Measurements from ENCODE around the gene ADAM22. TPM values are rescaled to one million over a fixed set of nuclear protein-coding genes. Genes with fewer than 3 reads are reported as not detected.
A peak's percentile ranks its signal among the peaks of the same experiment; 100 is the strongest.

ADAM22 gene
- total and polyA plus RNA-seq, 3 donors from 2014 or later, result 2.9 to 4.4 (median 4.4) TPM

- intact Hi-C loops (cut with DNase I; ENCODE audit: low total_unique reads), result no loop called here
- H3K4me3 ChIP-seq, result peak overlapping the region; percentile 76 to 86
- WGBS, 2 donors, result 1 to 2% methylated on average over 27 of the region's 27 CpGs
- H3K27me3 ChIP-seq, result no peaks in the 10 kb centered on the region
- H3K9me3 ChIP-seq, result no peaks in the 10 kb centered on the region
- H3K36me3 ChIP-seq (ENCODE audit: low read depth, missing control alignments), result no peaks in the 10 kb centered on the region
- DNase-seq, result peak; percentile 75
- peak overlapping the region in 1 of 2 donors; percentile 34 for H3K27ac ChIP-seq
- no peak for TF ChIP-seq POLR2A (IDR thresholded peaks at IDR 0.05)
- no peak for TF ChIP-seq CTCF (IDR thresholded peaks at IDR 0.05)
- peaks cover 4% of the 10 kb centered on the region for H3K4me1 ChIP-seq
Observed at GRCh38 chr7:88218836-88219605, 285.0 kb downstream of the ADAM22 start.

GRCh38 chr7:88219781-88220747, 286.0 kb downstream of the ADAM22 start, which contains the start of gene SRI:
TSS of gene SRI (minus strand) at chr7:88220038. CDS start at chr7:88220026, 12 bp downstream.
- TF ChIP-seq CTCF (IDR thresholded peaks at IDR 0.05) (peak; percentile 72 to 88 (median 83)), POLR2A (IDR thresholded peaks at IDR 0.05) (no peak)

GRCh38 chr7:88223265-88223664, 289.2 kb downstream of the ADAM22 start:
- Histone ChIP-seq H3K4me3 (no peak overlapping the region), H3K9me3 (no peaks in the 10 kb centered on the region), H3K4me1 (peaks cover 1% of the 10 kb centered on the region), H3K27ac (no peak overlapping the region), H3K36me3 (ENCODE audit: low read depth, missing control alignments) (no peaks in the 10 kb centered on the region), H3K27me3 (no peaks in the 10 kb centered on the region)
- no peak for DNase-seq
- TF ChIP-seq CTCF (IDR thresholded peaks at IDR 0.05) (no peak), POLR2A (IDR thresholded peaks at IDR 0.05) (no peak)
- 97 to 98% methylated on average over 2 of the region's 2 CpGs for WGBS, 2 donors
- intact Hi-C loops (cut with DNase I; ENCODE audit: low total_unique reads), result no loop called here

More at GRCh38 chr7:88219781-88220747, 286.0 kb downstream of the ADAM22 start, which contains the start of gene SRI:
- H3K27me3 ChIP-seq, result no peaks in the 10 kb centered on the region
- H3K36me3 ChIP-seq (ENCODE audit: low read depth, missing control alignments), result no peaks in the 10 kb centered on the region
- H3K4me1 ChIP-seq, result peaks cover 4% of the 10 kb centered on the region
- WGBS, 2 donors, result 0 to 1% methylated on average over 36 to 56 of the region's 75 CpGs
- H3K9me3 ChIP-seq, result no peaks in the 10 kb centered on the region
- peak; percentile 87 for DNase-seq
- intact Hi-C loops (cut with DNase I; ENCODE audit: low total_unique reads), result no loop called here
- peak within 1 kb of the TSS; percentile 77 to 88 for H3K27ac ChIP-seq
- H3K4me3 ChIP-seq, result peak within 1 kb of the TSS; percentile 76 to 86

GRCh38 chr7:88224601-88225275, 290.7 kb downstream of the ADAM22 start:
- intact Hi-C loops (cut with DNase I; ENCODE audit: low total_unique reads), result no loop called here
- no peaks in the 10 kb centered on the region for H3K36me3 ChIP-seq (ENCODE audit: low read depth, missing control alignments)
- no peak overlapping the region for H3K27ac ChIP-seq
- 73% methylated on average over 2 of the region's 2 CpGs for WGBS, 2 donors
- no peak for DNase-seq
- H3K4me3 ChIP-seq, result no peak overlapping the region
- no peaks in the 10 kb centered on the region for H3K4me1 ChIP-seq
- H3K9me3 ChIP-seq, result no peaks in the 10 kb centered on the region
- no peaks in the 10 kb centered on the region for H3K27me3 ChIP-seq
- no peak for TF ChIP-seq CTCF (IDR thresholded peaks at IDR 0.05)
- TF ChIP-seq POLR2A (IDR thresholded peaks at IDR 0.05), result no peak
